HEK293 (cell line): ENCODE measurements around the gene PSMG2.

ENCODE experiments used
- CTCF ChIA-PET: fragments of 350-600 bp; formaldehyde crosslinking; extraction: SDS; loops from one replicate; lab custom pipeline; 2021; ENCODE audit warnings: antibody characterized with exemption; lab: Yijun Ruan, JAX
- POLR2A ChIA-PET: fragments of 300-600 bp; formaldehyde crosslinking; extraction: SDS; loops from one replicate; lab custom pipeline; 2020; ENCODE audit warnings: antibody characterized with exemption, inconsistent platforms; lab: Yijun Ruan, JAX
- H3K27ac ChIP-seq: fragments of 200-500 bp; sonication (Bioruptor generic); 2 replicates; pipeline ENCODE4 v1.5.1; 2014; ENCODE audit warnings: low read depth, low read length, control low read depth, inconsistent platforms; ENCODE audit errors: extremely low read depth
- H3K36me3 ChIP-seq, 2 experiments: fragments of 200-500 bp in 1 of 2; sonication (Bioruptor generic) in 1 of 2; 1 replicate in 1 of 2; 2 replicates in 1 of 2; pipeline ENCODE4 v1.5.1; 2014 to 2017; ENCODE audit warnings: inconsistent platforms in 2 of 2, low read length in 2 of 2; ENCODE audit not compliant: control insufficient read depth in 2 of 2, insufficient read depth in 1 of 2
- H3K4me1 ChIP-seq: fragments of 200-500 bp; sonication (Bioruptor generic); 2 replicates; pipeline ENCODE4 v1.5.1; 2014; ENCODE audit warnings: mild to moderate bottlenecking, low read length, inconsistent platforms; ENCODE audit not compliant: control insufficient read depth, insufficient read depth
- H3K4me3 ChIP-seq: 2 replicates; pipeline ENCODE4 v1.5.1; 2011; ENCODE audit warnings: low read depth, mild to moderate bottlenecking, control low read depth, low read length, moderate library complexity
- H3K9me3 ChIP-seq: fragments of 200-500 bp; sonication (Bioruptor generic); 2 replicates; pipeline ENCODE4 v1.5.1; 2014; ENCODE audit warnings: low read depth, low read length, inconsistent platforms; ENCODE audit not compliant: control insufficient read depth, insufficient read depth
- FEZF1 ChIP-seq: fragments of 450-650 bp; formaldehyde crosslinking; IDR thresholded peaks from 2 replicates; pipeline ENCODE4 v1.5.1; 2016; ENCODE audit warnings: missing biosample characterization, missing genetic modification characterization
- HIC1 ChIP-seq: fragments of 450-650 bp; formaldehyde crosslinking; IDR thresholded peaks from 2 replicates; pipeline ENCODE4 v1.5.1; 2016; ENCODE audit warnings: missing biosample characterization, missing genetic modification characterization
- KLF9 ChIP-seq: fragments of 450-650 bp; formaldehyde crosslinking; IDR thresholded peaks from 2 replicates; pipeline ENCODE4 v1.5.1; 2016; ENCODE audit warnings: missing biosample characterization, missing genetic modification characterization, low read depth
- OVOL3 ChIP-seq: fragments of 450-650 bp; formaldehyde crosslinking; IDR thresholded peaks from 2 replicates; pipeline ENCODE4 v1.5.1; 2016; ENCODE audit warnings: missing biosample characterization, missing genetic modification characterization
- PRDM1 ChIP-seq: fragments of 450-650 bp; formaldehyde crosslinking; IDR thresholded peaks from 2 replicates; pipeline ENCODE4; 2016; ENCODE audit warnings: missing biosample characterization, missing genetic modification characterization
- TRIM28 ChIP-seq: IDR thresholded peaks from 2 replicates; pipeline ENCODE4 v1.6.1; 2011; ENCODE audit warnings: low read length, control low read depth, borderline replicate concordance
- ZBTB20 ChIP-seq: fragments of 450-650 bp; formaldehyde crosslinking; IDR thresholded peaks from 2 replicates; pipeline ENCODE4 v1.5.1; 2016; ENCODE audit warnings: missing biosample characterization, missing genetic modification characterization
- ZFP69B ChIP-seq: fragments of 450-650 bp; formaldehyde crosslinking; IDR thresholded peaks from 2 replicates; pipeline ENCODE4 v1.5.1; 2016; ENCODE audit warnings: missing biosample characterization, missing genetic modification characterization
- ZNF211 ChIP-seq: fragments of 450-650 bp; formaldehyde crosslinking; IDR thresholded peaks from 2 replicates; pipeline ENCODE4 v1.5.1; 2016; ENCODE audit warnings: low read depth, missing biosample characterization, missing genetic modification characterization
- ZNF239 ChIP-seq: fragments of 450-650 bp; formaldehyde crosslinking; IDR thresholded peaks from 2 replicates; pipeline ENCODE4 v1.5.1; 2016; ENCODE audit warnings: missing biosample characterization, missing genetic modification characterization
- ZNF248 ChIP-seq: fragments of 450-650 bp; formaldehyde crosslinking; IDR thresholded peaks from 2 replicates; pipeline ENCODE4 v1.5.1; 2017; ENCODE audit warnings: missing biosample characterization, missing genetic modification characterization
- ZNF391 ChIP-seq: fragments of 450-650 bp; formaldehyde crosslinking; IDR thresholded peaks from 2 replicates; pipeline ENCODE4 v1.5.1; 2016; ENCODE audit warnings: low read depth, missing biosample characterization, missing genetic modification characterization, borderline replicate concordance
- ZNF423 ChIP-seq: fragments of 450-650 bp; formaldehyde crosslinking; IDR thresholded peaks from 2 replicates; pipeline ENCODE4 v1.5.1; 2016; ENCODE audit warnings: missing biosample characterization, missing genetic modification characterization
- ZNF488 ChIP-seq: fragments of 450-650 bp; formaldehyde crosslinking; IDR thresholded peaks from 2 replicates; pipeline ENCODE4 v1.5.1; 2016; ENCODE audit warnings: missing biosample characterization, missing genetic modification characterization
- ZNF529 ChIP-seq: fragments of 450-650 bp; formaldehyde crosslinking; IDR thresholded peaks from 2 replicates; pipeline ENCODE4 v1.5.1; 2017; ENCODE audit warnings: missing genetic modification characterization, missing biosample characterization; ENCODE audit not compliant: insufficient replicate concordance
- ZNF530 ChIP-seq: fragments of 450-650 bp; formaldehyde crosslinking; IDR thresholded peaks from 2 replicates; pipeline ENCODE4 v1.5.1; 2016; ENCODE audit warnings: low read depth, missing biosample characterization, missing genetic modification characterization
- ZNF544 ChIP-seq: fragments of 450-650 bp; formaldehyde crosslinking; IDR thresholded peaks from 2 replicates; pipeline ENCODE4 v1.5.0; 2017; ENCODE audit warnings: missing biosample characterization, missing genetic modification characterization
- ZNF621 ChIP-seq: fragments of 450-650 bp; formaldehyde crosslinking; IDR thresholded peaks from 2 replicates; pipeline ENCODE4 v1.5.1; 2017; ENCODE audit warnings: missing biosample characterization, missing genetic modification characterization
- ZNF629 ChIP-seq: fragments of 450-650 bp; formaldehyde crosslinking; IDR thresholded peaks from 2 replicates; pipeline ENCODE4 v1.5.1; 2017; ENCODE audit warnings: missing biosample characterization, missing genetic modification characterization
- ZNF701 ChIP-seq: fragments of 450-650 bp; formaldehyde crosslinking; IDR thresholded peaks from 2 replicates; pipeline ENCODE4 v1.5.1; 2016; ENCODE audit warnings: missing biosample characterization, missing genetic modification characterization
- ZNF768 ChIP-seq: fragments of 450-650 bp; formaldehyde crosslinking; IDR thresholded peaks from 2 replicates; pipeline ENCODE4 v1.5.1; 2018; ENCODE audit warnings: missing biosample characterization, mild to moderate bottlenecking, missing genetic modification characterization
- ZSCAN16 ChIP-seq: fragments of 450-650 bp; formaldehyde crosslinking; IDR thresholded peaks from 2 replicates; pipeline ENCODE4 v1.5.1; 2016; ENCODE audit warnings: missing biosample characterization, missing genetic modification characterization
- TF ChIP-seq, protein P1 (sequence below): fragments of 450-650 bp; formaldehyde crosslinking; IDR thresholded peaks from 2 replicates; pipeline ENCODE4 v1.5.1; 2016; ENCODE audit warnings: missing biosample characterization, missing genetic modification characterization, borderline replicate concordance

PSMG2 gene

GRCh38 chr18:12744103-12744502 is 41.3 kb downstream of the PSMG2 start (continued):
- TF ChIP-seq ZNF423 (tag by site-specific recombination): no peak
- no peak for TF ChIP-seq ZNF529 (tag by site-specific recombination)
- no peak for TF ChIP-seq ZNF530 (tag by site-specific recombination)
- no peak for TF ChIP-seq OVOL3 (tag by site-specific recombination)
- no peak for TF ChIP-seq ZNF768 (tag by site-specific recombination)

DNA sequence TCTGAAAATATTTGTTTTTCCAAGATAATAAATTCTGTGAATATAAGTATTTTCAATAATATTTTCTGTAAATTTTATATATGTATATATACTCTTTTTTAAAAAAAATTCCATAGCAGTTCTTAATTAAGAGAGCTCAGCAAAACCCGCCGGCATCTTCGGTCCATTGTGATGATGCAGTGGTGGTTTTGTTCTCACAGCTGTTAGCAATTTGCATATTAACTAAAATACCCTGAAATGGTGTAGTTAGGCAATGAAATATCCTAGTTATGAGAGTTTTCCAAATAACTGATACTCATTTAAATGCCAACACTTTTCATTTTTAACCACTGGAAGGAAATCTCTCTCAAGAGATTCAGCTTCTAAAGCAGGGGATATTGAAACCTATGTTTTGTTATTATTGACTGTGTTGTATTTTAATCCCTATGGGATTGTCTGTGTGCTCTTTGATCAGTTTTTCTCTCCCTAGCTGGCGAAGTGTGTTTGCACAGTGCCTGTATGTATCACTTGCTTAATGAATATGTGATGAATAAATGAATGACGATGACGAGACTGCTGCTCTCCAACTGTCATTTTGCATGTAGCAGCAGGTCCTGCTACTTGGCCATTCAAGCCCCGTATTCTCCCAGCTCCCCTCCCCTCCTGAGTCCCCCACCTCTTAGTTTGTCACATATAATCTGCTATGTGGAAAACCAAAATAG is 42.4 kb downstream of the PSMG2 start:
- TF ChIP-seq ZFP69B (tag by site-specific recombination): no peak
- TF ChIP-seq KLF9: no peak
- TF ChIP-seq TRIM28: no peak
- TF ChIP-seq ZNF391 (tag by site-specific recombination): no peak
- no peak for TF ChIP-seq ZNF248 (tag by site-specific recombination)
- no peak for TF ChIP-seq ZNF211 (tag by site-specific recombination)
- TF ChIP-seq ZNF488 (tag by site-specific recombination): no peak
- no peak for TF ChIP-seq ZSCAN16 (tag by site-specific recombination)
- no peak for TF ChIP-seq ZNF239 (tag by site-specific recombination)
- TF ChIP-seq ZNF544 (tag by site-specific recombination): no peak
- no peak for TF ChIP-seq ZNF629
- TF ChIP-seq FEZF1: no peak
- no peak for TF ChIP-seq ZBTB20
- TF ChIP-seq ZNF701 (tag by site-specific recombination): no peak
- no peak for TF ChIP-seq HIC1
- TF ChIP-seq, protein P1, sequence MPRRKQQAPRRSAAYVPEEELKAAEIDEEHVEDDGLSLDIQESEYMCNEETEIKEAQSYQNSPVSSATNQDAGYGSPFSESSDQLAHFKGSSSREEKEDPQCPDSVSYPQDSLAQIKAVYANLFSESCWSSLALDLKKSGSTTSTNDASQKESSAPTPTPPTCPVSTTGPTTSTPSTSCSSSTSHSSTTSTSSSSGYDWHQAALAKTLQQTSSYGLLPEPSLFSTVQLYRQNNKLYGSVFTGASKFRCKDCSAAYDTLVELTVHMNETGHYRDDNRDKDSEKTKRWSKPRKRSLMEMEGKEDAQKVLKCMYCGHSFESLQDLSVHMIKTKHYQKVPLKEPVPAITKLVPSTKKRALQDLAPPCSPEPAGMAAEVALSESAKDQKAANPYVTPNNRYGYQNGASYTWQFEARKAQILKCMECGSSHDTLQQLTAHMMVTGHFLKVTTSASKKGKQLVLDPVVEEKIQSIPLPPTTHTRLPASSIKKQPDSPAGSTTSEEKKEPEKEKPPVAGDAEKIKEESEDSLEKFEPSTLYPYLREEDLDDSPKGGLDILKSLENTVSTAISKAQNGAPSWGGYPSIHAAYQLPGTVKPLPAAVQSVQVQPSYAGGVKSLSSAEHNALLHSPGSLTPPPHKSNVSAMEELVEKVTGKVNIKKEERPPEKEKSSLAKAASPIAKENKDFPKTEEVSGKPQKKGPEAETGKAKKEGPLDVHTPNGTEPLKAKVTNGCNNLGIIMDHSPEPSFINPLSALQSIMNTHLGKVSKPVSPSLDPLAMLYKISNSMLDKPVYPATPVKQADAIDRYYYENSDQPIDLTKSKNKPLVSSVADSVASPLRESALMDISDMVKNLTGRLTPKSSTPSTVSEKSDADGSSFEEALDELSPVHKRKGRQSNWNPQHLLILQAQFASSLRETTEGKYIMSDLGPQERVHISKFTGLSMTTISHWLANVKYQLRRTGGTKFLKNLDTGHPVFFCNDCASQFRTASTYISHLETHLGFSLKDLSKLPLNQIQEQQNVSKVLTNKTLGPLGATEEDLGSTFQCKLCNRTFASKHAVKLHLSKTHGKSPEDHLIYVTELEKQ: no peak
- no peak for TF ChIP-seq ZNF621 (tag by site-specific recombination)
- no peak for TF ChIP-seq PRDM1 (tag by site-specific recombination)
- Histone ChIP-seq H3K4me1 (peaks cover 6% of the 10 kb centered on the region; the same call in 1 of the 2 replicates), H3K9me3 (no peaks in the 10 kb centered on the region), H3K27ac (no peak overlapping the region), H3K36me3 (no peaks in the 10 kb centered on the region), H3K4me3 (no peak overlapping the region)
- POLR2A ChIA-PET: interaction anchor here (1.0 kb wide), 1 partner anchor 138 kb away, joined by 5 read pairs; the partner anchor contains the start of gene PTPN2
- CTCF ChIA-PET: interaction anchor here (0.6 to 7.2 kb wide), 15 partner anchors 15 to 903 kb away, joined by 3 to 70 read pairs (median 5); no protein-coding TSS in a partner anchor
